GM18508 (cell line): Measurements from ENCODE around the gene PTCH2.
A peak's percentile ranks its signal among the peaks of the same experiment; 100 is the strongest.
"Not testable (repeated sequence)": the region's sequence is repeated elsewhere in the genome, so short reads cannot be mapped to it uniquely, and the experiment has no call there.

Experiments used
- ATAC-seq: cut with Tn5 transposase; IDR thresholded peaks from one replicate; pipeline ENCODE4 v1.9.1; 2021; ENCODE audit warnings: moderate number of reproducible peaks; ENCODE audit not compliant: insufficient read depth, unreplicated experiment

PTCH2 gene

DNA sequence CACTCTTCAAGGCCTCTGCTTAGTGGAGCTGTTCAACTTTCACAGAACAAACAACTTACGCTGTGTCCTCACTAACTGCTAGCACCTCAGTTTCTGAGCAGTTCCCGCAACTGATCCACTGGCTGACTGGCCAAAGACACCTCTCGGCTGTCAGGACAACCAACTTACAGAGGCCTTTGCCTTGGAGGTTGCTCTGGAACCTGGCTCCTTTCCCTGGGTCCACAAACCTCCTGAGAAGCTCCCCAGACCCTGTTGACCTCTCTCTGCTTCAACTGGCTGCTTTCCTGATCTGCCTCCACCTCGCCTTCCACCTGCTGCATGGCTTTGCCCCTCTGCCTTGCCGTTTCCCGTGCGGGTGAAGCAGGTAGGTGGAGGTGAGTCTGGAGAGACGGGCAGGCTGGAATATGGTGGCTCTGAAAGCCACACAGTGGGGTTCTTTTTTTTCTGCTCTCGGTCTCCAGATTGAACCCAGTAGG, 21.8 kb downstream of the PTCH2 start:
- no peak for ATAC-seq

GRCh38 chr1:44820328-44821239, 22.5 kb downstream of the PTCH2 start:
- no peak for ATAC-seq

DNA sequence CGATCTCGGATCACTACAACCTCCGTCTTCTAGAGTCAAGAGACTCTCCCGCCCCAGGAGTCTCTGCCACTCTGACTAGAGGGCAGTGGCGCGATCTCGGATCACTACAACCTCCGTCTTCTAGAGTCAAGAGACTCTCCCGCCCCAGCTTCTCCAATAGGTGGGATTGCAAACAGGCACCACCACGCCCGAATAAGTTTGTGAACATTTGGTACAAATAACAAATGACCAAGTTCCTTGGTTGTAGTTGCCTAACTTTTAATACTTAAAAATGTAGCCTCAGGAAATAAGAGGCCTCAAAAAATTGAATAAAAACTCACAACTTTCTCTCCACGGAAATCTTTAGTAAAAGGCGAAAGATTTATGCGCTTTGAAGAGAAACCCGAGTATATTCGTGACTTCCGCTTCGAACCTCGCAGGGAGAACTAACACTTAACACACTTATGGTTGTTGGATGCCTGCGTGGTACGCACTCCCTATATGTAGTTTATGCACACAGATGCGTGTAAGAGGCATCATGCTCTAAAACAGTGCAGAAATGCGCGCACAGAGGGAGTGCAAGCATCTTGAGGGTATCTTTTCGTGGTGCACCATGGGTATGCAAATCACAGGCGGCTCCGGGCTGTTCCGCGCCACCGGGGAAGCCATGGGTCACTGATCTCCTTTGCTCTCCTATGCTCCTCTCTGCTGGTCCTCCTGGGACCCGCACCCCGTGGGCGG, 23.3 kb downstream of the PTCH2 start:
- peak; percentile 67 for ATAC-seq

DNA sequence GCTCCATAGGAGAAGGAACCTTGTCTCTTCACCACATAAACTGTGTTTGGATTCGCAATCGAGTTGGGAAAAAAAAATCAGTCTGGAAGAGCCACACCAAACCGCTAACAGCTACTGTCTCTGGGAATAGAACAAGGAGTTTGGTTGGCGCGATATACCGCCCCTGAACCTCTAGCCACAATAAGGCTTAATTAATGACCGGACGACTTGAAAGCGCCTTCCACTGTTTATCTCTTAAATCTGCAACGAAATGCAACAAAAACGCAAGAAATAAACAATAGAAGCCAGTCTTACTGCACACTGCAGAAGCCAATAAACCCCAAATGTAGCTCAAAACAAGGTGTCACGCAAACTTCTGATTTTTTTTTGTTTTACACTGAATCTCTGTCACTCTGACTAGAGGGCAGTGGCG, 23.9 kb downstream of the PTCH2 start:
- no peak for ATAC-seq

GRCh38 chr1:44817771-44818495, 25.1 kb downstream of the PTCH2 start:
- no peak for ATAC-seq

GRCh38 chr1:44817307-44817706, 25.7 kb downstream of the PTCH2 start:
- ATAC-seq, result no peak

- not testable (repeated sequence) for ATAC-seq
Measured at GRCh38 chr1:44815926-44816325, 27.1 kb downstream of the PTCH2 start.

DNA sequence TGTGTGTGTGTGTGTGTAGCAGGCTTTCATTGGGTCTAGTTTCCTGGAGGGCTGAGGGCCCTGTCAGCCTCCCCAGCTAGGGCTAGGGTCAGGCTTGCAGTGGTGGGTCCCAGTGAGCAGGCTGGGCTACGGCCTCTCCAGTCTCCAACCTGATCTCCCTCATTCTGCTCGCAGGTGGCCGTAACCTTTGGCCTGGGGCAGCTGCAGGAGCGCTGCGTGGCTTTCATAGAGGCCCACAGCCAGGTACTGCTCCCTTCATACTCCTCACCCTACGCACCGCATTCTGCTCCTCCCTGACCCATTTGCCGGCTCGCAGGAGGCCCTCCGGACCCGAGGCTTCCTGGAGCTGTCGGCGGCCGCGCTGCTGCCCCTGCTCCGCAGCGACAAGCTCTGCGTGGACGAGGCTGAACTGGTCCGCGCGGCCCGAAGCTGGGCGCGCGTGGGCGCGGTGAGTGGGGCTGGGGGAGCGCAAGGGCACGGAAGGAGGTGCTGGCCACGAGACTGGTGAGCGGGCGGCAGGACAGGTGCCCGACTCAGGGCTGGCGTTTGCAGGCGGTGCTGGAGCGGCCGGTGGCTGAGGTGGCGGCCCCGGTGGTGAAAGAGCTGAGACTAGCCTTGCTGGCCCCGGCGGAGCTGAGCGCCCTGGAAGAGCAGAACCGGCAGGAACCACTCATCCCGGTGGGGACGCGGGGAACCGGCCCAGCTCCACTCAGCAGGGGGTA, 30.1 kb downstream of the PTCH2 start:
- no peak for ATAC-seq

GRCh38 chr1:44811234-44811633, 31.8 kb downstream of the PTCH2 start:
- ATAC-seq, result no peak

DNA sequence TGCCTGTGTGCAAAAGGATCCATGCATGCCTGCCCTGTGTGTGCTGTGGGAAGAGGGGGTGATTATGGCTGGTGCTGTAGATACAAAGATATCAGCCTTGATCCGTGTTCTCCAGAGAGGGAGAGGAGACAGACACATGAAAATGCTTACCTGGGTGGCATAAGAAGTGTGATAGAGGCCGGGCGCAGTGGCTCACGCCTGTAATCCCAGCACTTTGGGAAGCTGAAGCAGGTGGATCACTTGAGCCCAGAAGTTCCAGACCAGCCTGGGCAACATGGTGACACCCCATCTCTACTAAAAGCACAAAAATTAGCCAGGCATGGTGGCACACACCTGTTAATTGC, 32.3 kb downstream of the PTCH2 start:
- ATAC-seq, result not testable (repeated sequence)

- no peak for ATAC-seq
Measured at GRCh38 chr1:44810101-44810761, 32.8 kb downstream of the PTCH2 start.

DNA sequence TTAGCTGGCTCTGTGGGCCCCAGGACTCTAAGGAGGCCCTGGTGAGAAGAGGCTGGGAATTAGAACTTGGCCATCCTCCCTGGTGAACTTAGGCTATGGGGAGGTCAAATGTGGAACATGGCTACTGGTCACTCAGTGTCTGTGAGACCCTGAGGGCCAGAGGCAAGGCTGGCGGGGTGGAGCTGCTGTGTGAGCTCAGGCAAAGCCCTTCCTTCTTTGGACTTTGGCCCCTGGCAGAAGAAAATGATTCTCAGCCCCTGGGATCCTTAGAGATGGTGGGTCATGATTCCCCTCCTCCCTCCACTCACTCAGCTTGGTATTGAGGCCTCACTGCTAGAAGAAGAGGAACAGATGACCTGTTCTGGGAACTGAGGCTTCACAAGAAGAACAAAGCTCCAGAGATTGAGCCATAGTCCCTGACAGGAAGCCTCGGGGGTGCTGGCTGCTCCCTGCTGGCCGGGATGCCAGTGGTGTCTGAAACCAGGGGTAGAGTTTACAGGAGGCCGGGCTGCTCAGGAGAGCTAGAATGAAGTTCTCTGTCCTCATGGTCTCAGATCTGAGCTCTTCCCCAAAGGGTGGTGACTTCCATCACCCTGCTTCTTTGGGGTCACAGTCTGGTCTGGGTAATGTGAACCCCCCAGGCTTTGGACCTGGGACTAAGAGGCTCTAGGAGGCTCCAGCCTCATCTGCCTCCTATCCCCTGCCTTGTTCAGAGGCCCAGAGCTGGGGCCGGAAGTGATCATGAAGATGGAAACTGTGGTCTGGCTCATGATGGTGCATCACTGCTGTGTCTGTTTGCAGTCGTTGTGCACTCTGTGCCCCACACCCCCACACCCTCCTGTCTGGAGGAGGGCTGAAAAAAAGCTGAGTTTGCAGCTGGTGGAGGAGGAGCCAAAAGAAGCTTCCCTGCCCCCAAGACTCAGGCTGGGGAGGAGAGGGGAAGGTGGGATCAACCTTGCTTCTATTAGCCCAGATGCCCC, 33.8 kb downstream of the PTCH2 start:
- ATAC-seq, result no peak

GRCh38 chr1:44808063-44808937, 34.8 kb downstream of the PTCH2 start, which contains the start of gene BTBD19:
BTBD19 (plus strand) TSS chr1:44808523; CDS start chr1:44808821, 298 bp downstream.
- no peak for ATAC-seq

DNA sequence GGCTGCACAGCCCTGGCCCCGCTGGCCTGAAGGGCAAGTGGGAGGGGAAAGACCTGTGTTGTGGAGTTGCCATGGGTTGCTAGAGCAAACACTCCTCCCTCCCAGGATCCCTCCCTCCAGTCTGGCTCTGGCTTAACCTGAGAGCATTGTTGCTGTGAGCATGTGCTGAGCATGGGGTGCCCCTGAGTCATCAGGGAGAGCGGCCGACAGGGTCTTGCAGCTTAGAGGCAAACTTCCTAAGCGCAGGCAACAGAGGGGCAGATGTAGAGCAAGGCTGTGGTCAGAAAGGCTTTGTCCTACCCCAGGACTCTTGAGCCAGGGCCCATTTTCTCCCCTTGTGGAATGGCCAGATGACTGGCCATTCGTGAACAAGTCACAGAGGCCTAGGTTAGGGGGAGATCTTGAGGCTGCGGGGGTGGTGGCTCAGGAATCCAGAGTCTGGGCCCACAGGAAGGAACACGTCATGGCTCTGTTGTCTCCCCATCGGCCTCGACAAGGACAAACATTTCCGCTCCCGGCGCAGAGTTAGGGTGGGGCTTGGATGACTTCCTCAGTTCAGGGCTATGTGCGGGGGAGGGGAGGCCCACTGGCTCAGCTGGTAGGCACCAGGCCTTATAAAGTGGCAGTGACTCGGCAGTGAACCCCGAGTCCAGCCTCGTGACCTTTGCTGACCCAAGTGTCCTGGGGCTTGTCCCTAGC, 35.5 kb downstream of the PTCH2 start:
- ATAC-seq, result no peak

GRCh38 chr1:44806704-44807363, 36.2 kb downstream of the PTCH2 start, which contains the start of gene DYNLT4:
DYNLT4 (minus strand) TSS chr1:44807351; CDS start chr1:44806668, 683 bp downstream.
- ATAC-seq, result no peak

GRCh38 chr1:44806025-44806703, 36.9 kb downstream of the PTCH2 start:
- ATAC-seq, result no peak
